NK-92 (cell line): Measurements from ENCODE around the gene ANP32A.

ENCODE experiments used
- DNase-seq: peaks from one replicate; lab custom pipeline; 2025; ENCODE audit not compliant: unreplicated experiment; lab: John Stamatoyannopoulos, UW

Gene ANP32A

DNA sequence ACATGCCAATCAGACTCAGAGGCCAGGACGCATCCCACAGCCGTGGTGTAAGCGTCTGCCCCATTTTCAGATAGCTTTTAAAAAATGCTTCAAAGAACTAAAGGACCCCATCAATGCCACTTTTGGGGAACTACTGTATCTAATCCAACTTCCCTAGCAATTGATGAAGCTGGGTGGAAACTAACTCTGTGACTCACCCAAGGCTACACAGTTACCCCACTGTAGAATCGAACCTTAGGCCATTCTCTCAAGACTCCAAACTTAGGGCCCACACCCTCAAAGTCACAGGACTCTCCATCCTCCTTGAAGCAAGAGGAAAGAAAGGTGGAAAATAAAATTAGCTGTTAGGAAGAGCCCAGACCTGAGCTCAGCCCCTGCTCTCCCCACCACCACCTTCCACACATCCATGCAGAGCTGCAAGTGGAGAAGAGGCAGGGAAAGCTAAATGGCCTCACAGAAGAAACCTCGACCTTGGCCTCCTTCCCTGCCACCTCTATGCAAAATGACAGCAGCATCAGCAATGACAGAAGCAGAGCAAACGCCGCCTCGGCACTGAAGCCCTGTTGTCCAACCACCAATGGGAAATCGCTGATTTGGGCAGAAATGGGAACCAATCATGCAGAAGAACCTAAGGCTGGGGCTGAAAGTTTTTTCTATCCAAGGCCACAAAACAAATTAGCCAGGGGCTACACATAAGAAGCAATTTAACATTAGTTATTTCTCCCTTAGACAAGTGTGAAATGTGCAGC is 22.2 kb downstream of the ANP32A start:
- no peak for DNase-seq

DNA sequence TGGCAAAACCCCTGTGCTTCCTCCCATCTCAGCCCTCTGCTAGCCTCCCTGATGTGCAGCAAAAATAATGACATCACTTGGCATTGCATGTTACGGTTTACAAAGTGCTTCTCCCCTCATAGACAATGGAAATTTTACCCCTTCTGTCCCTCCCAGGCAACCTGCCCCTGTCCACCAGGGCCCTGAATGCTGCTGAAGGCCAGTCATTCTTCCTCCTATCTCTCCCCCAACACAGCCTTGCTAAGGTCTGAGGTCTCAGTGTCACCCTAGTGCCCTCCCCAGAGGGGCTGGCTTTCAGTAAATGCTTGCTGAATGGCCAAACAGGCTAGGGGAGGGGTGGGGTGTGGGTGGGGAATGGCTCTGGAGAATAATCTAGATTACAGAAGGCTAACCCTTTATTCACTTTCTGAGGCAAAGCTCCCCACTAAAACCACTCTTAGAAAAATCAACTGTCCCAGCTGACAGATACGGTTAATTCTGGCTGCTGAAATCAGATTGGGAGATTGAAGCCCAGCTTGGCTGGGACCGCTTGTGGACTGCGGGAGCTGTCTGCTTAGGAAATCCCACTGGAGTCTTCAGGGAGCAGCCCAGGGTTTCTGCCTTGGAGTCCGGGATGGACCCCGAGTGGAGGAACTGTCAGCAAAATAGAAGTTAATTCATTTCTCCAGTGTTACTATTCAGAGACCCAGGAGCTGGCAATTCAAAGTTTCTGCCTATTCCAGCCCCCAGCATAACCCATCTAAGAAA is 22.9 kb downstream of the ANP32A start:
- no peak for DNase-seq

DNA sequence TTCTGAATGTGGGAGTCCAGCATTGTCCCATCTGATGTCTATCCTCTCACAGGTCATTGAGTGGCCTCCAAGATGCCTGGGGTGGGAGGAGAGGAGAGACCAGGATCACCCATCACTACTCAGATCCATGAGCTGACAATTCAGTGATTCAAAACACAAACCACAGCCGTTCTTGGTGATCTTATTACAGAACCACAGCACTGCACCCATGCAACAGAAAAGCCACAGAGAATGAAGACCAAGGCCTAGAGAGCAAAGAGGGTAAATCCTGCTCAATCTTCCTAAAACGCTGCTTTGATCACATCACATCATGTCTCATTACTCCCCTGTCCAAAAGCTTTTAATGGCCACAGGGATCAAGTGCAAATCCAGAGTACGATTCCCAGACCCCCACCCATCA is 23.5 kb downstream of the ANP32A start:
- no peak for DNase-seq

DNA sequence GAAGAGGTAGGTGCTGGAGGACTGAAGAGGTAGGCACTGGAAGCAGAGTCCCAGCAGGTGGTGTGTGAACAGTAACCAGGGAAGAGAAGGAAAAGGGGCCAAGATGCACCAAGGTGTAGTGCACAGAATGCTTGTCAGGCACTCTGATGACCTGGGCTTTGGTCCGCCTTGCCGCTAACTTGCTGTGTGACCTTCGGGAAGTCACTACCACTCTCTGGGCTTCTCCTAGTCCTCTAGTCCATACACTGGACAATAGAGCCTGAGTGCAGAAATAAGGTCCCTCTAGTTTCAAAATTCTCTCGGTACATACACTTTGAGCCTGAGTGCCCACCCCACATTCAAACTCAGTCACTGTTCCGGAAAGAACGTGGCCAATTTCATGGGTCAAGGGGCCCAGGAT is 24.1 kb downstream of the ANP32A start:
- no peak for DNase-seq

GRCh38 chr15:68795298-68795848 is 25.3 kb downstream of the ANP32A start:
- DNase-seq = no peak

GRCh38 chr15:68794863-68795262 is 25.8 kb downstream of the ANP32A start:
- no peak for DNase-seq

DNA sequence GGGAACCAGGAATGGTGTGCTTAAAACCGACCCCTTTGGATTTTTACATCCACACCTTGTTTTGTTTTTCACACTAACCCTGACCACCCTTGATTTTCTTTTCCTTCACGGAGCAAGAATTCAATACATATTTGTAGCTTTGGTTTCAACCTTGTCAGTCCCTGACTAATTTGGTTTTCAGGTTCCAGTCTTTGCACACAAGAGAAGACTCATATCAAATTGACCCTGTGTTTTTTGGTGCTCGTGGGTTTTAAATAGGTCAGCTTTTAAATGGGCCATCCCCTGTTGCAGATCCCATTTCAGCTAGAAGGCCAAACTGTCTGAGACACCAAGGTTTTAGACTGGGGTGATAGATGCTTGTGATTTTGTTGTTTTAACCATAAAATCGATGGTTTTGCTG is 26.4 kb downstream of the ANP32A start:
- DNase-seq = no peak

GRCh38 chr15:68793776-68794175 is 26.9 kb downstream of the ANP32A start:
- no peak for DNase-seq

- DNase-seq = no peak
Measured at GRCh38 chr15:68792901-68793766, 27.6 kb downstream of the ANP32A start.

GRCh38 chr15:68791431-68792283 is 29.0 kb downstream of the ANP32A start:
- DNase-seq = no peak

GRCh38 chr15:68790910-68791309 is 29.8 kb downstream of the ANP32A start:
- no peak for DNase-seq

DNA sequence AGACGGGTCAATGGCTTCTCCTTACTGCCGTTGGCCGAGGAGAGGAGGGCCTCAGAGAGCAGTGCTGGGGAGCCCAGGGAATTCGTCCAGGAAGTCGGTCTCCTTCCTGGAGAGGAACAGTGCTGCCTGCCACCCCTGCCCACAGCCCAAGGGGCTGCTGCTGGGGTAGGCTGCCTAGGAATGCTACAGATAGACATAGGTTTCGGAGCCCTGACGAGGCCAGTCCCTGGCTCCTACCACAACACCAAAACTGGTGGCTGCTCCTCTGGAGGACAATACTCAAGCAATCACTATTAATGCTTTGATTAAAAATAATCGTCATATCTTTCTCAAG is 30.5 kb downstream of the ANP32A start:
- DNase-seq = no peak

- no peak for DNase-seq
Measured at GRCh38 chr15:68789534-68790241, 31.0 kb downstream of the ANP32A start.

DNA sequence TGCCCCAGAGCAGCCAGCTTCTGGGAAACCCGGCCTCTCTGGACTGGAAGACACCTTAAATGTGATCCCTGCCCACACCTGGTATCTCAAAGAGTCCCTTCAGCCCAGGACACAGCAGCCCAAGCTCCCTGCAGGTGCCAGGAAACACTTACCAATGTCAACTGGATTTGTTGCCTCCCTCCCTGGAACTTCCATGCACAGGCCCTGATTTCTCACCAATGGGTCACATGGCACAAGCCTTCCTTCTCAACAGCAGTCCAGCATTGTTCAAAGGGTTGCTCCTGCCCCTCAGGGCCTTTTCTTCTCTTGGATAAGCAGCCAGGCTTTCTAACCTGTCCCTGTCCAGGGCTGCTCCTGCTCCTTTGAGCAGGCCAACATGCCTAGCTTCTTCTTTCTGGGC is 31.6 kb downstream of the ANP32A start:
- DNase-seq = no peak

DNA sequence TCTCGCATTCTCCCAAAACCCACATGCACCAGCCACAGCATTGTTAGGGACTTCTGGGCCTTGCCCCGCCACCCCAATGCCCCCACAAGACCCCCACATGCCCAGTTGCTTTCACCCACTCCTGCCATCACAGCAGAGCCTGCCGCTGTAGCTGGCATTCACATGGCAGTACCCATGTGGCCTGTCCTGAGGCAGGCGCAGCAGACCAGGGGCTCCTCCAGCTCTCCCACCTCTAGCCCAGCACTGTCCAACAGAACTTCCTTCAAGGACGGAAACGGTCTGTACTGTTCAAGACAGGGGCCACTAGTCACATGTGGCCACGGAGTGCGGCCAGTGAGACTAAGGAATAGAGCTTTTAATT is 32.5 kb downstream of the ANP32A start:
- DNase-seq = no peak

- no peak for DNase-seq
Measured at GRCh38 chr15:68787609-68788263, 33.0 kb downstream of the ANP32A start.

DNA sequence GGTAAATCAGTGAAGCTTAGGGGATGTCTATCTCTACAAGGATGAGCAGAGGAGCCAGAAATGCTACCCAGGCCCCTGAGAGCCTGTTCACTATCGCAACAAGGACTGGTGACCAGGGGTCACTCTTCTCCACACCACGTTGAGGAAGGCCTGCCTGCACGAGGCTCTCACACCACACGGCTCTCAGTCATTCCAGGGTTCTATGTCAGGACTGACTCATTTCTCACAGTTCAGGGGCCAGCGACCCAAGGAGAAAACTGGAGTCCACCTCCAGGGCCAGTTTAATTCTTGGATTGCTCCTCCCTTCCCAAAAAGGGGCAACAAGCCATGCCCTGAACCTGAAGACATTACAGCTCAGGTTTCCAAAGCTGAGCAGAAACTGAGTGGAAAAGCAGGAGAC is 33.9 kb downstream of the ANP32A start:
- no peak for DNase-seq

- no peak for DNase-seq
Measured at GRCh38 chr15:68785541-68785940, 35.2 kb downstream of the ANP32A start.

GRCh38 chr15:68784206-68784605 is 36.5 kb downstream of the ANP32A start:
- DNase-seq = no peak
